ACHN (cell line): ENCODE measurements around the gene HIVEP2.

Experiments
- DNase-seq: peaks from one replicate; pipeline ENCODE4 v3.0.0-alpha.2; 2015
- in situ Hi-C: cut with HindIII; loops from 2 replicates; pipeline ENCODE4 v1.10.0; 2017; ENCODE audit warnings: low sequenced_read_pairs, low pct_ligation_motif_present, low pct_unique_long_range_greater_than_20kb

Gene HIVEP2

GRCh38 chr6:142712231-142712630 lies 232.7 kb downstream of the HIVEP2 start:
- no peak for DNase-seq
- in situ Hi-C loops: no loop called here

- no peak for DNase-seq
- in situ Hi-C loops: no loop called here
Measured at GRCh38 chr6:142708651-142709050, 236.3 kb downstream of the HIVEP2 start.

- no peak for DNase-seq
- in situ Hi-C loops: no loop called here
Measured at GRCh38 chr6:142707255-142707654, 237.7 kb downstream of the HIVEP2 start.

- no peak for DNase-seq
- in situ Hi-C loops: no loop called here
Measured at GRCh38 chr6:142706210-142706609, 238.8 kb downstream of the HIVEP2 start.

- in situ Hi-C loops: no loop called here
- no peak for DNase-seq
Measured at GRCh38 chr6:142705054-142705453, 239.9 kb downstream of the HIVEP2 start.

- in situ Hi-C loops: no loop called here
- DNase-seq: no peak
Measured at GRCh38 chr6:142702501-142703460, 242.2 kb downstream of the HIVEP2 start.
